Stomach (tissue), 9 donors: ENCODE results near the gene MRPL12. TPM values are rescaled to one million over a fixed set of nuclear protein-coding genes. Genes with fewer than 3 reads are reported as not detected.

Experiments
- DNase-seq, 2 donors: peaks; one replicate each; pipeline versions ENCODE4 v3.0.0 to v3.0.0-alpha.2; 2013 to 2019
- H3K27ac ChIP-seq, 5 donors: fragments of 200-600 bp in 4 of 5; sonication (generic) in 4 of 5; one replicate each; pipeline ENCODE4 v1.5.1; 2013 to 2019; ENCODE audit warnings: mild to moderate bottlenecking in 1 of 5, moderate library complexity in 1 of 5
- H3K27me3 ChIP-seq, 3 donors: fragments of 200-600 bp; sonication (generic); one replicate each; pipeline ENCODE4 v1.5.1; 2017 to 2019; ENCODE audit warnings: mixed run types in 1 of 3
- H3K36me3 ChIP-seq, 4 donors: fragments of 200-600 bp; sonication (generic); 1 replicate in 3 of 4; 2 replicates in 1 of 4; pipeline ENCODE4 v1.5.1; 2016 to 2019
- H3K4me1 ChIP-seq, 4 donors: fragments of 200-600 bp; sonication (generic); one replicate each; pipeline ENCODE4 v1.5.1; 2016 to 2019
- H3K4me3 ChIP-seq, 4 donors: fragments of 200-600 bp; sonication (generic) in 3 of 4; one replicate each; pipeline ENCODE4 v1.5.1; 2016 to 2019; ENCODE audit warnings: mild to moderate bottlenecking in 1 of 4
- H3K9me3 ChIP-seq, 4 donors: fragments of 200-600 bp; sonication (generic); one replicate each; pipeline ENCODE4 v1.5.1; 2016 to 2019
- EP300 ChIP-seq: sonication (generic); formaldehyde crosslinking; IDR thresholded peaks from one replicate; pipeline ENCODE4 v1.6.1; 2017; ENCODE audit warnings: antibody characterized with exemption
- POLR2A ChIP-seq, 4 donors: fragments of 450-650 bp; IDR thresholded peaks; one replicate each; pipeline ENCODE4 v1.6.1; 2016; ENCODE audit warnings: antibody characterized with exemption in 4 of 4, control low read depth in 2 of 4, mild to moderate bottlenecking in 1 of 4, moderate library complexity in 1 of 4
- POLR2AphosphoS5 ChIP-seq, 3 donors: sonication (generic); formaldehyde crosslinking; IDR thresholded peaks; one replicate each; pipeline ENCODE4 v1.6.1; 2016; ENCODE audit warnings: antibody characterized with exemption in 3 of 3
- WGBS, 5 donors: extraction: QIAGEN DNeasy Blood & Tissue Kit in 3 of 5; methylation state at CpG; one replicate each; pipeline versions ENCODE4 v1.1.5 to v1.1.7; 2013 to 2018; 5-methylcytosine and 5-hydroxymethylcytosine counted together
- intact Hi-C: fragments of 100-400 bp; cut with DNase I; formaldehyde crosslinking; loops from one replicate; pipeline ENCODE4 v1.15.1; 2023; ENCODE audit warnings: low total_unique reads
- polyA plus RNA-seq, 3 donors: library from polyadenylated mRNA; stranded (reverse); fragments of 200-250 nt; gene quantifications; one replicate each; pipeline ENCODE4 v1.2.3, GENCODE V29; 2013
- total RNA-seq, 5 donors: library from RNA; depleted of rRNA; stranded (reverse); fragments of >200 nt; gene quantifications; one replicate each; pipeline versions ENCODE4 v1.1.0 to v1.2.3, GENCODE V29; 2014 to 2016
- TF ChIP-seq, protein P1 (sequence below), 7 experiments: fragments of 450-650 bp in 4 of 7; fragments of 200-600 bp in 3 of 7; sonication (generic) in 3 of 7; IDR thresholded peaks; one replicate each; pipeline ENCODE4 v1.5.1; 2016 to 2019; ENCODE audit warnings: antibody characterized with exemption in 7 of 7, control low read depth in 2 of 7, mild to moderate bottlenecking in 1 of 7
- donor health status: healthy with polysubstance abuse.
- donor health status: Bipolar disorder and iron deficiency.
- donor health status: healthy.

The MRPL12 gene
- total and polyA plus RNA-seq, 8 donors = 3.5 to 178 (median 71.0) TPM

- H3K27me3 ChIP-seq = no peaks in the 10 kb centered on the region
- no peak for TF ChIP-seq EP300
- TF ChIP-seq POLR2A (IDR thresholded peaks at IDR 0.05) = no peak
- TF ChIP-seq, protein P1, sequence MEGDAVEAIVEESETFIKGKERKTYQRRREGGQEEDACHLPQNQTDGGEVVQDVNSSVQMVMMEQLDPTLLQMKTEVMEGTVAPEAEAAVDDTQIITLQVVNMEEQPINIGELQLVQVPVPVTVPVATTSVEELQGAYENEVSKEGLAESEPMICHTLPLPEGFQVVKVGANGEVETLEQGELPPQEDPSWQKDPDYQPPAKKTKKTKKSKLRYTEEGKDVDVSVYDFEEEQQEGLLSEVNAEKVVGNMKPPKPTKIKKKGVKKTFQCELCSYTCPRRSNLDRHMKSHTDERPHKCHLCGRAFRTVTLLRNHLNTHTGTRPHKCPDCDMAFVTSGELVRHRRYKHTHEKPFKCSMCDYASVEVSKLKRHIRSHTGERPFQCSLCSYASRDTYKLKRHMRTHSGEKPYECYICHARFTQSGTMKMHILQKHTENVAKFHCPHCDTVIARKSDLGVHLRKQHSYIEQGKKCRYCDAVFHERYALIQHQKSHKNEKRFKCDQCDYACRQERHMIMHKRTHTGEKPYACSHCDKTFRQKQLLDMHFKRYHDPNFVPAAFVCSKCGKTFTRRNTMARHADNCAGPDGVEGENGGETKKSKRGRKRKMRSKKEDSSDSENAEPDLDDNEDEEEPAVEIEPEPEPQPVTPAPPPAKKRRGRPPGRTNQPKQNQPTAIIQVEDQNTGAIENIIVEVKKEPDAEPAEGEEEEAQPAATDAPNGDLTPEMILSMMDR (IDR thresholded peaks at IDR 0.05) = no peak
- TF ChIP-seq POLR2AphosphoS5 (IDR thresholded peaks at IDR 0.05) = no peak
- no peaks in the 10 kb centered on the region for H3K9me3 ChIP-seq
- intact Hi-C loops = no loop called here
- H3K36me3 ChIP-seq = peaks cover 95 to 100% (median 100%) of the 10 kb centered on the region in 4 donors
- no peak overlapping the region for H3K4me3 ChIP-seq
- peaks cover 3 to 13% (median 9%) of the 10 kb centered on the region in 4 donors for H3K4me1 ChIP-seq
- no peak for DNase-seq
- H3K27ac ChIP-seq = no peak overlapping the region
- 75 to 88% (median 81%) methylated on average over 11 to 17 of the region's 17 CpGs for WGBS, 5 donors
These were observed 12.6 kb upstream of the MRPL12 start for GRCh38 chr17:81690549-81690948.

- Histone ChIP-seq H3K36me3 (peaks cover 98 to 100% (median 100%) of the 10 kb centered on the region in 4 donors), H3K4me1 (peaks cover 0 to 6% (median 3%) of the 10 kb centered on the region in 4 donors), H3K9me3 (no peaks in the 10 kb centered on the region), H3K27me3 (no peaks in the 10 kb centered on the region), H3K4me3 (no peak overlapping the region), H3K27ac (no peak overlapping the region)
- TF ChIP-seq, protein P1 (IDR thresholded peaks at IDR 0.05) = no peak
- no peak for TF ChIP-seq POLR2A (IDR thresholded peaks at IDR 0.05)
- no peak for TF ChIP-seq POLR2AphosphoS5 (IDR thresholded peaks at IDR 0.05)
- no peak for TF ChIP-seq EP300
- intact Hi-C loops = no loop called here
- DNase-seq = no peak
- WGBS, 5 donors = 91 to 94% (median 92%) methylated on average over 18 of the region's 18 CpGs
These were observed 12.0 kb upstream of the MRPL12 start for GRCh38 chr17:81691196-81691595.

GRCh38 chr17:81691608-81692007 is 11.6 kb upstream of the MRPL12 start:
- peaks cover 0 to 2% (median under 1%) of the 10 kb centered on the region in 4 donors for H3K4me1 ChIP-seq
- peaks cover 98 to 100% (median 100%) of the 10 kb centered on the region in 4 donors for H3K36me3 ChIP-seq
- H3K27ac ChIP-seq = no peak overlapping the region
- H3K9me3 ChIP-seq = no peaks in the 10 kb centered on the region
- intact Hi-C loops = no loop called here
- no peak overlapping the region for H3K4me3 ChIP-seq
- H3K27me3 ChIP-seq = no peaks in the 10 kb centered on the region
- WGBS, 5 donors = 94 to 99% (median 95%) methylated on average over 20 of the region's 20 CpGs
- TF ChIP-seq EP300 = no peak
- TF ChIP-seq POLR2AphosphoS5 (IDR thresholded peaks at IDR 0.05) = no peak
- TF ChIP-seq POLR2A (IDR thresholded peaks at IDR 0.05) = no peak
- TF ChIP-seq, protein P1 (IDR thresholded peaks at IDR 0.05) = no peak
- no peak for DNase-seq

DNA sequence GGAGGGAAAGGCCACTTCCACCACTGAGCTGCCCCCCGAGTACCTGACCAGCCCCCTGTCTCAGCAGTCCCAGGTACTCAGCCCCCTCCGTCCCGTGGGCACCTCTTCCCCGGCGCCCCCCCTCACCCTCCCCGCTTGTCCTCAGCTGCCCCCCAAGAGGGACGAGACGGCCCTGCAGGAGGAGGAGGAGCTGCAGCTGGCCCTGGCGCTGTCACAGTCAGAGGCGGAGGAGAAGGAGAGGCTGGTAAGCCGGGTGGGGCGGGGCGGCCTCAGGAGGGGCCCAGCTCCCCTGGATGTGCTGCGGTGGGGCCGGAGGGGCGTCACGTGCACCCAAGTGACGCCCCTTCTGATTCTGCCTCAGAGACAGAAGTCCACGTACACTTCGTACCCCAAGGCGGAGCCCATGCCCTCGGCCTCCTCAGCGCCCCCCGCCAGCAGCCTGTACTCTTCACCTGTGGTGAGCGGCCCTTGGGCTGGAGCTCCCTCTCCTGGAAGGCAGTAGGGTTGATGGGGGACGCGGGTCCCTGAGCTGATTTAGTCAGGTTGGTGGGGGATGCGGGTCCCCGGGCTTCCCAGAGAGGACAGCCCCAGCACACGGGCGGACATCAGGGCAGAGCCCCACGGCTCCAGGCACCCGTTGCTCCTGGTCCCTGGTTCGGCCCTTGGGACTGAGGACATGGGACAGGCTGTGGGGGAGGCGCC is 9.5 kb upstream of the MRPL12 start:
- no peak for TF ChIP-seq POLR2AphosphoS5 (IDR thresholded peaks at IDR 0.05)
- TF ChIP-seq, protein P1 (IDR thresholded peaks at IDR 0.05) = no peak
- no peak for TF ChIP-seq POLR2A (IDR thresholded peaks at IDR 0.05)
- TF ChIP-seq EP300 = no peak
- Histone ChIP-seq H3K4me3 (no peak overlapping the region), H3K27ac (no peak overlapping the region), H3K36me3 (peaks cover 99 to 100% (median 100%) of the 10 kb centered on the region in 4 donors), H3K9me3 (no peaks in the 10 kb centered on the region), H3K27me3 (no peaks in the 10 kb centered on the region), H3K4me1 (no peaks in the 10 kb centered on the region)
- WGBS, 5 donors = 84 to 91% (median 88%) methylated on average over 19 to 35 of the region's 35 CpGs
- DNase-seq = no peak
- intact Hi-C loops = no loop called here
